HEK293T (cell line): ENCODE measurements around the gene ANTXR1.

Experiments used
- ELF4 ChIP-seq: fragments of 450-650 bp; IDR thresholded peaks from 2 replicates; pipeline ENCODE4 v1.6.1; 2017; ENCODE audit warnings: antibody characterized with exemption
- FOXA1 ChIP-seq: fragments of 450-650 bp; IDR thresholded peaks from 2 replicates; pipeline ENCODE4 v1.6.1; 2016; ENCODE audit warnings: mild to moderate bottlenecking
- FOXK2 ChIP-seq: fragments of 450-650 bp; IDR thresholded peaks from 2 replicates; pipeline ENCODE4 v1.6.1; 2016; ENCODE audit warnings: mild to moderate bottlenecking
- NFRKB ChIP-seq: fragments of 450-650 bp; IDR thresholded peaks from 2 replicates; pipeline ENCODE4 v1.6.1; 2016; ENCODE audit warnings: mild to moderate bottlenecking, moderate library complexity
- SUZ12 ChIP-seq: fragments of 450-650 bp; IDR thresholded peaks from 2 replicates; pipeline ENCODE4 v1.6.1; 2016; ENCODE audit warnings: mild to moderate bottlenecking

GRCh38 chr2:69181806-69182427, 168.9 kb downstream of the ANTXR1 start:
- TF ChIP-seq ELF4 (no peak), FOXK2 (no peak), SUZ12 (no peak), FOXA1 (no peak), NFRKB (no peak)
